GM12878 (cell line): ENCODE results near the gene SORCS2. TPM values are rescaled to one million over a fixed set of nuclear protein-coding genes. Genes with fewer than 3 reads are reported as not detected.

ENCODE experiments used
- ATAC-seq: fragments of 200-7000 bp; cut with Tn5 transposase; 3 replicates; pipeline ENCODE4 v1.9.1; 2020; ENCODE audit warnings: mild to moderate bottlenecking, moderate library complexity
- BruUV-seq: library from RNA; stranded (reverse); fragments of 400-500 nt; replicated peaks from 2 replicates; lab custom pipeline; 2021; lab: Mats Ljungman, UMichigan
- CTCF ChIA-PET: fragments of 300-600 bp; sonication (Branson Sonifier 250); formaldehyde crosslinking; extraction: SDS; loops from one replicate; lab custom pipeline; 2021; ENCODE audit warnings: inconsistent platforms; lab: Yijun Ruan, JAX
- POLR2A ChIA-PET: fragments of 350-600 bp; formaldehyde crosslinking; extraction: SDS; loops from one replicate; lab custom pipeline; 2021; ENCODE audit warnings: inconsistent platforms; lab: Charles Lee
- RAD21 ChIA-PET: fragments of 300-600 bp; sonication (Branson Sonifier 250); formaldehyde crosslinking; loops from one replicate; lab custom pipeline; 2023; ENCODE audit warnings: antibody characterized with exemption; ENCODE audit not compliant: unreplicated experiment; lab: Charles Lee
- SMC1A ChIA-PET: fragments of 300-600 bp; sonication (Branson Sonifier 250); formaldehyde crosslinking; loops from one replicate; lab custom pipeline; 2023; ENCODE audit not compliant: unreplicated experiment, uncharacterized antibody; lab: Charles Lee
- DNase-seq: peaks from one replicate; pipeline ENCODE4 v3.0.0-alpha.2; 2011; ENCODE audit warnings: low read depth, low spot score
- FAIRE-seq: peaks from 3 replicates; lab custom pipeline; 2011; peaks lifted over from hg19 to GRCh38; lab: Jason Lieb, UNC
- H2AFZ ChIP-seq: 2 replicates; pipeline ENCODE4 v1.6.0; 2011; ENCODE audit warnings: low read depth, low read length, control low read depth; ENCODE audit not compliant: control insufficient read depth
- H3K27ac ChIP-seq: 2 replicates; pipeline ENCODE4 v1.5.1; 2011; ENCODE audit warnings: control low read depth; ENCODE audit not compliant: control insufficient read depth, insufficient read depth
- H3K27me3 ChIP-seq, 2 experiments: replicated peaks in 1 of 2; 2 replicates each; pipeline versions ENCODE4 v1.6.0 to v1.6.1; 2011; ENCODE audit warnings: low read length in 1 of 2; ENCODE audit not compliant: control insufficient read depth in 2 of 2, insufficient read depth in 2 of 2
- H3K36me3 ChIP-seq, 2 experiments: 2 replicates each; pipeline ENCODE4 v1.5.1; 2011; ENCODE audit warnings: low read length in 1 of 2; ENCODE audit not compliant: control insufficient read depth in 2 of 2, insufficient read depth in 2 of 2
- H3K4me1 ChIP-seq: 2 replicates; pipeline ENCODE4 v1.6.1; 2011; ENCODE audit warnings: mild to moderate bottlenecking, low read length, moderate library complexity, mixed read lengths; ENCODE audit not compliant: control insufficient read depth, insufficient read depth
- H3K4me2 ChIP-seq: 2 replicates; pipeline ENCODE4 v1.6.0; 2011; ENCODE audit warnings: control low read depth; ENCODE audit not compliant: control insufficient read depth, insufficient read depth
- H3K4me3 ChIP-seq: fragments of 200-600 bp; sonication (generic); 2 replicates; pipeline ENCODE4 v1.5.1; 2016
- H3K79me2 ChIP-seq: 2 replicates; pipeline ENCODE4 v1.6.0; 2011; ENCODE audit warnings: low read length; ENCODE audit not compliant: control insufficient read depth, insufficient read depth
- H3K9ac ChIP-seq: 2 replicates; pipeline ENCODE4 v1.8.0; 2011; ENCODE audit warnings: low read length, control low read depth, mixed read lengths; ENCODE audit not compliant: control insufficient read depth, insufficient read depth
- H3K9me3 ChIP-seq: replicated peaks from 3 replicates; pipeline ENCODE4 v1.5.1; 2011; ENCODE audit warnings: mild to moderate bottlenecking, low read length; ENCODE audit not compliant: control insufficient read depth, insufficient read depth
- H4K20me1 ChIP-seq: 2 replicates; pipeline ENCODE4 v1.6.0; 2011; ENCODE audit not compliant: control insufficient read depth, insufficient read depth
- BRCA1 ChIP-seq: IDR thresholded peaks from 2 replicates; pipeline ENCODE4 v1.6.1; 2011; ENCODE audit warnings: low read depth, low read length, improper control_type of control experiment
- ETV6 ChIP-seq, 2 experiments: fragments of 450-650 bp in 1 of 2; IDR thresholded peaks in 1 of 2; conservative IDR thresholded peaks in 1 of 2; 2 replicates each; pipeline ENCODE4 v1.6.1; 2014; ENCODE audit warnings: antibody characterized with exemption in 1 of 2, borderline replicate concordance in 1 of 2, low read depth in 1 of 2, mild to moderate bottlenecking in 1 of 2, moderate library complexity in 1 of 2
- IKZF1 ChIP-seq: fragments of 450-650 bp; conservative IDR thresholded peaks from 2 replicates; pipeline ENCODE4 v1.6.1; 2017; ENCODE audit warnings: antibody characterized with exemption, mild to moderate bottlenecking
- IRF3 ChIP-seq: fragments of 450-650 bp; IDR thresholded peaks from 2 replicates; pipeline ENCODE4 v1.6.1; 2014; ENCODE audit warnings: mild to moderate bottlenecking
- JUNB ChIP-seq: IDR thresholded peaks from 2 replicates; pipeline ENCODE4 v1.6.1; 2016; ENCODE audit warnings: antibody characterized with exemption, mild to moderate bottlenecking
- KDM1A ChIP-seq: fragments of 200-600 bp; sonication (generic); IDR thresholded peaks from 2 replicates; pipeline ENCODE4 v1.6.1; 2016; ENCODE audit warnings: borderline replicate concordance
- NFIC ChIP-seq: IDR thresholded peaks from 2 replicates; pipeline ENCODE4 v1.6.1; 2012; ENCODE audit warnings: low read depth, mild to moderate bottlenecking, inconsistent platforms, low read length, moderate library complexity
- RCOR1 ChIP-seq: conservative IDR thresholded peaks from 2 replicates; pipeline ENCODE4 v1.6.1; 2012; ENCODE audit warnings: low read depth, low read length, improper control_type of control experiment
- SMAD1 ChIP-seq: fragments of 450-650 bp; IDR thresholded peaks from 2 replicates; pipeline ENCODE4 v1.6.1; 2018; ENCODE audit warnings: mild to moderate bottlenecking, low read depth; ENCODE audit not compliant: partially characterized antibody
- SREBF2 ChIP-seq: IDR thresholded peaks from 2 replicates; pipeline ENCODE4 v1.6.1; 2012; ENCODE audit warnings: mild to moderate bottlenecking, low read length
- STAT1 ChIP-seq: fragments of 450-650 bp; conservative IDR thresholded peaks from 2 replicates; pipeline ENCODE4 v1.6.1; 2014; ENCODE audit warnings: antibody characterized with exemption, mild to moderate bottlenecking
- ZBED1 ChIP-seq: IDR thresholded peaks from 2 replicates; pipeline ENCODE4 v1.6.1; 2016; ENCODE audit warnings: borderline replicate concordance
- WGBS: methylation state at CpG from one replicate; pipeline ENCODE4 v1.1.6; 2016; ENCODE audit warnings: low lambda C conversion rate; ENCODE audit not compliant: insufficient replicate concordance, insufficient coverage; ENCODE audit errors: missing lambda C conversion rate; 5-methylcytosine and 5-hydroxymethylcytosine counted together
- in situ Hi-C: fragments of 300-500 bp; cut with MboI; formaldehyde crosslinking; loops from 9 replicates; pipeline ENCODE4 v1.14.3; 2018; ENCODE audit warnings: mixed read lengths
- intact Hi-C: fragments of 100-400 bp; cut with micrococcal nuclease; formaldehyde crosslinking; loops from one replicate; pipeline ENCODE4 v1.14.2; 2022; ENCODE audit not compliant: unreplicated experiment
- polyA plus RNA-seq, 11 experiments: library from polyadenylated mRNA; depleted of rRNA in 4 of 11; unstranded in 6 of 11; stranded (reverse) in 5 of 11; fragments of >200 nt; fragmentation: Nextera tagmentation in 4 of 11; fragmentation: Illumina TruSeq in 1 of 11; extraction: Ambion mirVana in 4 of 11; extraction: Trizol in 1 of 11; gene quantifications; 1 replicate in 1 of 11; 2 replicates in 10 of 11; pipeline versions ENCODE4 v1.2.1 to v1.2.3, GENCODE V29; 2011 to 2016; ENCODE audit warnings: inconsistent platforms in 2 of 11, missing spikeins in 2 of 11, low read depth in 1 of 11
- total RNA-seq, 4 experiments: library from RNA; depleted of rRNA in 3 of 4; stranded (reverse); fragments of >200 nt in 3 of 4; fragmentation: Illumina TruSeq in 1 of 4; extraction: Trizol in 1 of 4; gene quantifications; 2 replicates each; pipeline versions ENCODE4 v1.2.1 to v1.2.3, GENCODE V29; 2013 to 2021
- TF ChIP-seq, protein P1 (sequence below): fragments of 450-650 bp; IDR thresholded peaks from 2 replicates; pipeline ENCODE4 v1.6.1; 2016; ENCODE audit warnings: mild to moderate bottlenecking

Gene SORCS2
- total and polyA plus RNA-seq, 10 of the 15 experiments (the other 5 are each of a cell fraction or from before 2014, with no cell fraction given): 0.01 to 0.15 (median 0.05) TPM; not detected in 5

GRCh38 chr4:7366180-7366945 is 174.0 kb downstream of the SORCS2 start:
- Histone ChIP-seq H3K36me3 (no peaks in the 10 kb centered on the region), H3K4me3 (no peak overlapping the region), H3K9me3 (no peaks in the 10 kb centered on the region), H3K79me2 (no peaks in the 10 kb centered on the region), H4K20me1 (no peaks in the 10 kb centered on the region), H3K4me2 (no peak overlapping the region), H2AFZ (no peak overlapping the region), H3K9ac (no peak overlapping the region), H3K27ac (no peak overlapping the region), H3K4me1 (no peaks in the 10 kb centered on the region), H3K27me3 (no peaks in the 10 kb centered on the region)
- intact Hi-C loops: no loop called here
- CTCF ChIA-PET: interaction anchor here (0.7 kb wide), 1 partner anchor 493 kb away, joined by 3 read pairs; no protein-coding TSS in a partner anchor
- POLR2A ChIA-PET: no interaction called here
- in situ Hi-C loops: no loop called here
- WGBS: 7% methylated on average over 10 of the region's 11 CpGs
- FAIRE-seq: no peak
- SMC1A ChIA-PET: no interaction called here
- no peak for ATAC-seq
- DNase-seq: no peak
- no peak for TF ChIP-seq SREBF2
- no peak for TF ChIP-seq SMAD1
- TF ChIP-seq IKZF1: no peak
- TF ChIP-seq IRF3: no peak
- no peak for TF ChIP-seq JUNB
- no peak for TF ChIP-seq KDM1A
- TF ChIP-seq BRCA1: no peak
- no peak for TF ChIP-seq STAT1
- no peak for TF ChIP-seq NFIC
- TF ChIP-seq ZBED1: no peak
- no peak for TF ChIP-seq ETV6 (conservative IDR thresholded peaks at IDR 0.05 in 1 of 2, IDR thresholded peaks at IDR 0.05 in 1 of 2; ENCODE audit: borderline replicate concordance in 1 of 2, low read depth in 1 of 2)
- no peak for TF ChIP-seq RCOR1
- TF ChIP-seq, protein P1, sequence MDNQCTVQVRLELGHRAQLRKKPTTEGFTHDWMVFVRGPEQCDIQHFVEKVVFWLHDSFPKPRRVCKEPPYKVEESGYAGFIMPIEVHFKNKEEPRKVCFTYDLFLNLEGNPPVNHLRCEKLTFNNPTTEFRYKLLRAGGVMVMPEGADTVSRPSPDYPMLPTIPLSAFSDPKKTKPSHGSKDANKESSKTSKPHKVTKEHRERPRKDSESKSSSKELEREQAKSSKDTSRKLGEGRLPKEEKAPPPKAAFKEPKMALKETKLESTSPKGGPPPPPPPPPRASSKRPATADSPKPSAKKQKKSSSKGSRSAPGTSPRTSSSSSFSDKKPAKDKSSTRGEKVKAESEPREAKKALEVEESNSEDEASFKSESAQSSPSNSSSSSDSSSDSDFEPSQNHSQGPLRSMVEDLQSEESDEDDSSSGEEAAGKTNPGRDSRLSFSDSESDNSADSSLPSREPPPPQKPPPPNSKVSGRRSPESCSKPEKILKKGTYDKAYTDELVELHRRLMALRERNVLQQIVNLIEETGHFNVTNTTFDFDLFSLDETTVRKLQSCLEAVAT: no peak
- BruUV-seq: no TSS peak
- RAD21 ChIA-PET: no interaction called here
